SK-N-SH treated with all-trans-retinoic acid at 6 μM for 48 hours (cell line): ENCODE measurements around the gene MYO18A.

Experiments
- ATAC-seq: fragments of 200-7000 bp; cut with Tn5 transposase; 3 replicates; pipeline ENCODE4 v1.9.1; 2020; ENCODE audit warnings: mild to moderate bottlenecking, moderate library complexity
- ARNTL ChIP-seq: fragments of 450-650 bp; formaldehyde crosslinking; IDR thresholded peaks from 2 replicates; pipeline ENCODE4 v1.5.0; 2020; ENCODE audit warnings: low read depth, mild to moderate bottlenecking, moderate library complexity, borderline replicate concordance
- BACH2 ChIP-seq: fragments of 250-450 bp; sonication (Bioruptor Pico); IDR thresholded peaks from 2 replicates; pipeline ENCODE4 v1.9.0; 2021; ENCODE audit warnings: mild to moderate bottlenecking, borderline replicate concordance
- CSDC2 ChIP-seq: fragments of 250-450 bp; sonication (Bioruptor Pico); IDR thresholded peaks from 2 replicates; pipeline ENCODE4 v1.5.0; 2020; ENCODE audit warnings: mild to moderate bottlenecking, moderate library complexity
- ESRRG ChIP-seq: fragments of 250-450 bp; sonication (Bioruptor Pico); IDR thresholded peaks from 2 replicates; pipeline ENCODE4 v1.6.1; 2021; ENCODE audit warnings: mild to moderate bottlenecking
- GLIS3 ChIP-seq: fragments of 250-450 bp; sonication (Bioruptor Pico); IDR thresholded peaks from 2 replicates; pipeline ENCODE4 v1.5.0; 2020; ENCODE audit warnings: mild to moderate bottlenecking, moderate library complexity
- ISL1 ChIP-seq: fragments of 250-450 bp; sonication (Bioruptor Pico); IDR thresholded peaks from 2 replicates; pipeline ENCODE4 v2.1.2; 2022; ENCODE audit warnings: mild to moderate bottlenecking, moderate library complexity
- OSR1 ChIP-seq: fragments of 250-450 bp; sonication (Bioruptor Pico); IDR thresholded peaks from 2 replicates; pipeline ENCODE4 v1.8.0; 2022; ENCODE audit warnings: moderate library complexity, mild to moderate bottlenecking, inconsistent platforms
- PPARA ChIP-seq: fragments of 250-450 bp; sonication (Bioruptor Pico); IDR thresholded peaks from 2 replicates; pipeline ENCODE4 v1.5.0; 2020; ENCODE audit warnings: mild to moderate bottlenecking, borderline replicate concordance
- RARB ChIP-seq: fragments of 250-450 bp; sonication (Bioruptor Pico); IDR thresholded peaks from 2 replicates; pipeline ENCODE4 v1.8.0; 2021; ENCODE audit warnings: mild to moderate bottlenecking, moderate library complexity
- TCF4 ChIP-seq: fragments of 250-450 bp; sonication (Bioruptor Pico); IDR thresholded peaks from 2 replicates; pipeline ENCODE4 v1.8.0; 2021; ENCODE audit warnings: mild to moderate bottlenecking, moderate library complexity, borderline replicate concordance
- TOX ChIP-seq: fragments of 250-450 bp; sonication (Bioruptor Pico); IDR thresholded peaks from 2 replicates; pipeline ENCODE4 v1.8.0; 2021; ENCODE audit warnings: mild to moderate bottlenecking, moderate library complexity, borderline replicate concordance
- ZC3H10 ChIP-seq: fragments of 250-450 bp; sonication (Bioruptor Pico); IDR thresholded peaks from 2 replicates; pipeline ENCODE4 v1.5.1; 2021; ENCODE audit warnings: mild to moderate bottlenecking, moderate library complexity
- ZFP3 ChIP-seq: fragments of 250-450 bp; sonication (Bioruptor Pico); IDR thresholded peaks from 2 replicates; pipeline ENCODE4 v1.5.0; 2020; ENCODE audit warnings: mild to moderate bottlenecking, moderate library complexity
- ZFP30 ChIP-seq: fragments of 450-650 bp; formaldehyde crosslinking; IDR thresholded peaks from 2 replicates; pipeline ENCODE4 v1.5.0; 2022; ENCODE audit warnings: mild to moderate bottlenecking, moderate library complexity
- ZNF565 ChIP-seq: fragments of 450-650 bp; formaldehyde crosslinking; conservative IDR thresholded peaks from 2 replicates; pipeline ENCODE4 v1.5.0; 2020; ENCODE audit warnings: low read depth, mild to moderate bottlenecking, moderate library complexity
- ZNF70 ChIP-seq: fragments of 450-650 bp; formaldehyde crosslinking; IDR thresholded peaks from 2 replicates; pipeline ENCODE4 v1.5.0; 2020; ENCODE audit warnings: mild to moderate bottlenecking, moderate library complexity
- TF ChIP-seq, protein P1 (sequence below): fragments of 250-450 bp; sonication (Bioruptor Pico); IDR thresholded peaks from 2 replicates; pipeline ENCODE4 v1.5.1; 2021; ENCODE audit warnings: mild to moderate bottlenecking, moderate library complexity
- TF ChIP-seq, protein P2 (sequence below): fragments of 250-450 bp; sonication (Bioruptor Pico); IDR thresholded peaks from 2 replicates; pipeline ENCODE4 v1.5.0; 2020; ENCODE audit warnings: mild to moderate bottlenecking, moderate library complexity
- TF ChIP-seq, protein P3 (sequence below): fragments of 250-450 bp; sonication (Bioruptor Pico); IDR thresholded peaks from 2 replicates; pipeline ENCODE4 v1.5.1; 2020; ENCODE audit warnings: low read depth, mild to moderate bottlenecking, moderate library complexity
- TF ChIP-seq, protein P4 (sequence below): fragments of 250-450 bp; sonication (Bioruptor Pico); IDR thresholded peaks from 2 replicates; pipeline ENCODE4 v1.8.0; 2021; ENCODE audit warnings: low read depth, mild to moderate bottlenecking, moderate library complexity, borderline replicate concordance

MYO18A gene

DNA sequence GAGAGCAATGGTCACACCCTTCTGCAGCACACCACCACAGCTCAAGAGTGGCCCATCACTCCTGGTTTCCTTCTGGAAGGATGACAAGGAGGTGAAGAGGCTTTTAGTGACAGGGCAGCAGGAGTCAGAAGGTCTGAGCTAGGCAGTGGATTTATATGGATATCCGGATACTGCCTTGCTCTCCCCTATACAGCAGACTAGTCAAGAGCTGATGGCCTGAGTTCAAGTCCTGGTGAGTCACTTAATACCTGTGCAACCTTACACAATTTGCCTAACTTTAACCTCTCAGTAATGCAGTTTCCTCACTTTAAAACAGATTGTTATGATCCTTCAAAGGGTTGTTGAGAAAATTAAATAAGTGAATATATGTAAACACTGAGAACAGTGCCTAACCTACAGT is 22.9 kb downstream of the MYO18A start:
- no peak for ATAC-seq

DNA sequence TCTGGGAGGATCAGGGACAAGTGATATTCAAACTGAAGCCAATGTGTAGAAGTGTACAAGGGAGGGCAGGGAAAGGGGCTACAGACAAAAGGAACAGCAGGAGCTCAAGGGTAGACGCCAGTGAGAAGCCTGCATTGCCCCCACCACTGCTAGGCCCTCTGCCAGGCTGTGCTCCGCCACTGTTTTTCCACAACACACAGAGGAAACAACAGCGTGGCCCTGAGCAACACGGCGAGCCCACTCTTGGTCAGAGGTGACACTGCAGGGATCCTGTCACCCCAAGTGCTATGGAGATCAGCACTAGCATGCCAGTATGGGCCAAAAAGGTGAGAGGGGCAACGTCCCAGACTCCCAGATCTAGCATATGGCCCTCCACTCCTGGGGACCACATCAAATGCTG is 23.4 kb downstream of the MYO18A start:
- TF ChIP-seq BACH2 (no peak), ZFP30 (CRISPR knock-in tag) (no peak), ZC3H10 (no peak), TOX (CRISPR knock-in tag) (no peak), RARB (no peak), ZNF70 (CRISPR knock-in tag) (no peak), ISL1 (CRISPR knock-in tag) (no peak), GLIS3 (no peak), ZFP3 (CRISPR knock-in tag) (no peak)
- TF ChIP-seq, protein P1, sequence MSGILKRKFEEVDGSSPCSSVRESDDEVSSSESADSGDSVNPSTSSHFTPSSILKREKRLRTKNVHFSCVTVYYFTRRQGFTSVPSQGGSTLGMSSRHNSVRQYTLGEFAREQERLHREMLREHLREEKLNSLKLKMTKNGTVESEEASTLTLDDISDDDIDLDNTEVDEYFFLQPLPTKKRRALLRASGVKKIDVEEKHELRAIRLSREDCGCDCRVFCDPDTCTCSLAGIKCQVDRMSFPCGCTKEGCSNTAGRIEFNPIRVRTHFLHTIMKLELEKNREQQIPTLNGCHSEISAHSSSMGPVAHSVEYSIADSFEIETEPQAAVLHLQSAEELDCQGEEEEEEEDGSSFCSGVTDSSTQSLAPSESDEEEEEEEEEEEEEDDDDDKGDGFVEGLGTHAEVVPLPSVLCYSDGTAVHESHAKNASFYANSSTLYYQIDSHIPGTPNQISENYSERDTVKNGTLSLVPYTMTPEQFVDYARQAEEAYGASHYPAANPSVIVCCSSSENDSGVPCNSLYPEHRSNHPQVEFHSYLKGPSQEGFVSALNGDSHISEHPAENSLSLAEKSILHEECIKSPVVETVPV (CRISPR knock-in tag) = no peak
- TF ChIP-seq, protein P2, sequence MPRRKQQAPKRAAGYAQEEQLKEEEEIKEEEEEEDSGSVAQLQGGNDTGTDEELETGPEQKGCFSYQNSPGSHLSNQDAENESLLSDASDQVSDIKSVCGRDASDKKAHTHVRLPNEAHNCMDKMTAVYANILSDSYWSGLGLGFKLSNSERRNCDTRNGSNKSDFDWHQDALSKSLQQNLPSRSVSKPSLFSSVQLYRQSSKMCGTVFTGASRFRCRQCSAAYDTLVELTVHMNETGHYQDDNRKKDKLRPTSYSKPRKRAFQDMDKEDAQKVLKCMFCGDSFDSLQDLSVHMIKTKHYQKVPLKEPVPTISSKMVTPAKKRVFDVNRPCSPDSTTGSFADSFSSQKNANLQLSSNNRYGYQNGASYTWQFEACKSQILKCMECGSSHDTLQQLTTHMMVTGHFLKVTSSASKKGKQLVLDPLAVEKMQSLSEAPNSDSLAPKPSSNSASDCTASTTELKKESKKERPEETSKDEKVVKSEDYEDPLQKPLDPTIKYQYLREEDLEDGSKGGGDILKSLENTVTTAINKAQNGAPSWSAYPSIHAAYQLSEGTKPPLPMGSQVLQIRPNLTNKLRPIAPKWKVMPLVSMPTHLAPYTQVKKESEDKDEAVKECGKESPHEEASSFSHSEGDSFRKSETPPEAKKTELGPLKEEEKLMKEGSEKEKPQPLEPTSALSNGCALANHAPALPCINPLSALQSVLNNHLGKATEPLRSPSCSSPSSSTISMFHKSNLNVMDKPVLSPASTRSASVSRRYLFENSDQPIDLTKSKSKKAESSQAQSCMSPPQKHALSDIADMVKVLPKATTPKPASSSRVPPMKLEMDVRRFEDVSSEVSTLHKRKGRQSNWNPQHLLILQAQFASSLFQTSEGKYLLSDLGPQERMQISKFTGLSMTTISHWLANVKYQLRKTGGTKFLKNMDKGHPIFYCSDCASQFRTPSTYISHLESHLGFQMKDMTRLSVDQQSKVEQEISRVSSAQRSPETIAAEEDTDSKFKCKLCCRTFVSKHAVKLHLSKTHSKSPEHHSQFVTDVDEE = no peak
- TF ChIP-seq, all 23 proteins: peak for 0
- ATAC-seq = no peak

More for the DNA sequence above, 22.9 kb downstream of the MYO18A start:
- TF ChIP-seq TCF4 (no peak), PPARA (CRISPR knock-in tag) (no peak), ZFP3 (CRISPR knock-in tag) (no peak), OSR1 (CRISPR knock-in tag) (no peak), ZNF70 (CRISPR knock-in tag) (no peak), ZC3H10 (no peak), ISL1 (CRISPR knock-in tag) (no peak), ESRRG (CRISPR knock-in tag) (no peak), TOX (CRISPR knock-in tag) (no peak), ARNTL (CRISPR knock-in tag) (no peak), RARB (no peak), ZNF565 (CRISPR knock-in tag) (no peak)
- TF ChIP-seq, protein P3, sequence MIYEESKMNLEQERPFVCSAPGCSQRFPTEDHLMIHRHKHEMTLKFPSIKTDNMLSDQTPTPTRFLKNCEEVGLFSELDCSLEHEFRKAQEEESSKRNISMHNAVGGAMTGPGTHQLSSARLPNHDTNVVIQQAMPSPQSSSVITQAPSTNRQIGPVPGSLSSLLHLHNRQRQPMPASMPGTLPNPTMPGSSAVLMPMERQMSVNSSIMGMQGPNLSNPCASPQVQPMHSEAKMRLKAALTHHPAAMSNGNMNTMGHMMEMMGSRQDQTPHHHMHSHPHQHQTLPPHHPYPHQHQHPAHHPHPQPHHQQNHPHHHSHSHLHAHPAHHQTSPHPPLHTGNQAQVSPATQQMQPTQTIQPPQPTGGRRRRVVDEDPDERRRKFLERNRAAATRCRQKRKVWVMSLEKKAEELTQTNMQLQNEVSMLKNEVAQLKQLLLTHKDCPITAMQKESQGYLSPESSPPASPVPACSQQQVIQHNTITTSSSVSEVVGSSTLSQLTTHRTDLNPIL (CRISPR knock-in tag) = no peak
- TF ChIP-seq, protein P1 (CRISPR knock-in tag) = no peak
- TF ChIP-seq, protein P4, sequence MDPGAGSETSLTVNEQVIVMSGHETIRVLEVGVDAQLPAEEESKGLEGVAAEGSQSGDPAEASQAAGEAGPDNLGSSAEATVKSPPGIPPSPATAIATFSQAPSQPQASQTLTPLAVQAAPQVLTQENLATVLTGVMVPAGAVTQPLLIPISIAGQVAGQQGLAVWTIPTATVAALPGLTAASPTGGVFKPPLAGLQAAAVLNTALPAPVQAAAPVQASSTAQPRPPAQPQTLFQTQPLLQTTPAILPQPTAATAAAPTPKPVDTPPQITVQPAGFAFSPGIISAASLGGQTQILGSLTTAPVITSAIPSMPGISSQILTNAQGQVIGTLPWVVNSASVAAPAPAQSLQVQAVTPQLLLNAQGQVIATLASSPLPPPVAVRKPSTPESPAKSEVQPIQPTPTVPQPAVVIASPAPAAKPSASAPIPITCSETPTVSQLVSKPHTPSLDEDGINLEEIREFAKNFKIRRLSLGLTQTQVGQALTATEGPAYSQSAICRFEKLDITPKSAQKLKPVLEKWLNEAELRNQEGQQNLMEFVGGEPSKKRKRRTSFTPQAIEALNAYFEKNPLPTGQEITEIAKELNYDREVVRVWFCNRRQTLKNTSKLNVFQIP = no peak

DNA sequence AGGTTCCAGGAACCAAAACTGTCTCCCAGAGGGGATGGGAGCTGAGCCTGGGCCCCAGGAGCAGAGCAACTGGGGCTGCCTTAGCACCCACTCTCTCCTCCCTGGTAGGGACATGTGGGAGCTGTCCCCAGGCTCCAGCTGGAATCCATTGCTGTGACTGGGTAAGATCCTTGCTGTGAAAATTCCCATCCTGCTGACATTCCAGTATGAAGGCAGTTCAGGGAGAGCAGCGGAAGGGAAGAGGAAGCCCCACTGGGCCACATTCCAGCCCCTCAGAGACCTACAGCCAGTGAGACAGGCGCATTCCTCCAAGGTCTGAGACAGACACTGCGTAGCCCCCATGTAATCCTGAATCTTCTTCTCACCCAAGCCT is 24.2 kb downstream of the MYO18A start:
- TF ChIP-seq ZNF70 (CRISPR knock-in tag) = no peak
- no peak for TF ChIP-seq ARNTL (CRISPR knock-in tag)
- no peak for TF ChIP-seq GLIS3
- no peak for TF ChIP-seq ESRRG (CRISPR knock-in tag)
- TF ChIP-seq TOX (CRISPR knock-in tag) = no peak
- TF ChIP-seq BACH2 = no peak
- TF ChIP-seq, protein P3 (CRISPR knock-in tag) = no peak
- TF ChIP-seq OSR1 (CRISPR knock-in tag) = no peak
- no peak for TF ChIP-seq ZC3H10
- TF ChIP-seq CSDC2 (CRISPR knock-in tag) = no peak
- peak; percentile 26 for ATAC-seq
